Gastrocnemius medialis (tissue), 4 donors: Measurements from ENCODE around the gene UTF1. TPM values are rescaled to one million over a fixed set of nuclear protein-coding genes. Genes with fewer than 3 reads are reported as not detected.

Source experiments
- ATAC-seq, 2 donors: fragments of 150-250 bp; one replicate each; pipeline ENCODE4 v1.9.1; 2016
- DNase-seq, 2 donors: peaks; one replicate each; pipeline ENCODE4 v3.0.0-alpha.2; 2019
- H3K27ac ChIP-seq, 4 donors: fragments of 200-600 bp; sonication (generic); 1 replicate in 1 of 4; 2 replicates in 3 of 4; pipeline ENCODE4 v1.5.1; 2016 to 2018; ENCODE audit warnings: mild to moderate bottlenecking in 2 of 4, moderate library complexity in 1 of 4
- H3K27me3 ChIP-seq, 3 donors: fragments of 200-600 bp; sonication (generic) in 2 of 3; 1 replicate in 1 of 3; 2 replicates in 2 of 3; pipeline versions ENCODE4 v1.5.1 to v1.6.0; 2016 to 2019; ENCODE audit warnings: mild to moderate bottlenecking in 1 of 3, moderate library complexity in 1 of 3
- H3K36me3 ChIP-seq, 2 donors: fragments of 200-600 bp; sonication (generic) in 1 of 2; one replicate each; pipeline ENCODE4 v1.5.1; 2017 to 2018
- H3K4me1 ChIP-seq, 2 donors: fragments of 200-600 bp; sonication (generic) in 1 of 2; one replicate each; pipeline ENCODE4 v1.5.1; 2016 to 2017; ENCODE audit warnings: mild to moderate bottlenecking in 2 of 2
- H3K4me3 ChIP-seq, 4 donors: fragments of 200-600 bp; sonication (generic) in 3 of 4; 1 replicate in 1 of 4; 2 replicates in 3 of 4; pipeline ENCODE4 v1.5.1; 2016 to 2019; ENCODE audit warnings: mild to moderate bottlenecking in 2 of 4
- H3K9me3 ChIP-seq, 3 donors: fragments of 200-600 bp; sonication (generic) in 2 of 3; 1 replicate in 1 of 3; 2 replicates in 2 of 3; pipeline ENCODE4 v1.5.1; 2016 to 2019
- CTCF ChIP-seq, 5 experiments: fragments of 450-650 bp in 3 of 5; fragments of 200-600 bp in 2 of 5; sonication (generic) in 2 of 5; IDR thresholded peaks in 4 of 5; conservative IDR thresholded peaks in 1 of 5; 1 replicate in 4 of 5; 2 replicates in 1 of 5; pipeline ENCODE4 v1.5.1; 2016 to 2019; ENCODE audit warnings: antibody characterized with exemption in 5 of 5, mild to moderate bottlenecking in 3 of 5, moderate library complexity in 3 of 5
- POLR2A ChIP-seq, 2 donors: fragments of 450-650 bp; IDR thresholded peaks; one replicate each; pipeline ENCODE4 v1.6.1; 2017; ENCODE audit warnings: antibody characterized with exemption in 2 of 2, mild to moderate bottlenecking in 2 of 2, moderate library complexity in 2 of 2
- in situ Hi-C, 4 donors: fragments of 200-750 bp; cut with MboI; loops; one replicate each; pipeline versions ENCODE4 v1.15.0 to v1.8.0; 2017; ENCODE audit warnings: low sequenced_read_pairs in 4 of 4
- intact Hi-C: fragments of 100-400 bp; cut with DNase I; formaldehyde crosslinking; loops from one replicate; pipeline ENCODE4 v1.15.1; 2023; ENCODE audit warnings: low total_unique reads
- total RNA-seq, 4 donors: library from RNA; depleted of rRNA; stranded (reverse); fragments of >200 nt; gene quantifications; one replicate each; pipeline versions ENCODE4 v1.1.0 to v1.2.3, GENCODE V29; 2016

UTF1 gene
- total RNA-seq, 4 donors from 2014 or later = not detected

DNA sequence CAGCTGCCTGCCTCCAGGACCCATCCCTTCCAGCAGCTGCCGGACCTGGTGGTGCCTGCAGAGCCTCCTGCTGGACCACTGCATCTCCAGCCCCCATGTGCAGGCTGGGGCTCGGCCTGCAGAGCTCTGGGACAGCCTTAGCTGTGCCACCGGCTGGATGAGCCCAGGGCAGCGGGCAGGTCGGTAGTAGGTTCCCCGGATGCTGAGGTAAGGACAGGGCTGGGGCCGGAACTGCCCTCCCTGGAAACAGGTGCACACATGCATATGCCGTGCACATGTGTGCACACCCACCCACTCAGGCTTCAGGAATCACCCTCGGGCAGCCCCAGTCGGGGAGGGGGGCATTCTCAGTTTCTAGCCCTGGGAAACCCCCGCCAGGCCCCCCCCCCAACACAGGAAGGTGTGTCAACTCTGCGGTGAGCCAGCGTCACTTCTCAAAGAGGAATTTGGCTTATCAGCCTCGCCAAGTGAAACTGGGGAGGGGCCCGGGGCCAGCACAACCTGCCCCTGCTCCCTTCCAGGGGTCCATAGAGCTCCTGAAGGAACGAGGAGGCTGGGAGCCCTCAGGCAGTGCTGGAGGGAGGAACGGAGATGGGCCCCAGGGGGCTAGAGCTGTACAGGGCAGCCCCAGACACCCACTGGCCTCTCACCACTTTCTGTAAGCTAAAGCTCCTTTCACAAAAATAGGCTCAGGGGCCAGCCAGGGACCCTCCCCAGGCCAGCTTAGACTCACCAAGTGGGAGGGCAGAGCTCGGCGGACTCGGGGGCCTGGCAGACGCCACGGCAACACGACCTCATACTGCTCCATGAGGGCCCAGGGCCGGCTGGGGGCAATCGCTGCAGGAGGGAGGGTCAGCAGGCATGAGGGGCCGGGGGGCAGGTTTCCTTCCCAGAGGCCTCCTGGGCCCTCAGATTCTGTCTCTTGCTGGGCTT lies 45.0 kb downstream of the UTF1 start:
- Histone ChIP-seq H3K4me3 (no peak overlapping the region), H3K4me1 (no peaks in the 10 kb centered on the region), H3K27me3 (peaks cover 18 to 22% (median 18%) of the 10 kb centered on the region in 3 donors), H3K9me3 (no peaks in the 10 kb centered on the region), H3K36me3 (peaks cover 0 to 14% of the 10 kb centered on the region in 2 donors), H3K27ac (no peak overlapping the region)
- DNase-seq (no peak), ATAC-seq (no peak)
- no peak for TF ChIP-seq CTCF (IDR thresholded peaks at IDR 0.05 in 4 of 5, conservative IDR thresholded peaks at IDR 0.05 in 1 of 5)
- no peak for TF ChIP-seq POLR2A (IDR thresholded peaks at IDR 0.05)
- intact Hi-C loops (no loop called here), in situ Hi-C loops (no loop called here)

- TF ChIP-seq CTCF (IDR thresholded peaks at IDR 0.05 in 4 of 5, conservative IDR thresholded peaks at IDR 0.05 in 1 of 5) (no peak), POLR2A (IDR thresholded peaks at IDR 0.05) (no peak)
- ATAC-seq (no peak), DNase-seq (no peak)
- Histone ChIP-seq H3K27me3 (peaks cover 18 to 22% (median 18%) of the 10 kb centered on the region in 3 donors), H3K27ac (no peak overlapping the region), H3K4me1 (no peaks in the 10 kb centered on the region), H3K4me3 (no peak overlapping the region), H3K36me3 (peaks cover 0 to 20% of the 10 kb centered on the region in 2 donors), H3K9me3 (no peaks in the 10 kb centered on the region)
- intact Hi-C loops = no loop called here
- in situ Hi-C loops = no loop called here
These were observed 45.7 kb downstream of the UTF1 start for GRCh38 chr10:133275684-133276092.

DNA sequence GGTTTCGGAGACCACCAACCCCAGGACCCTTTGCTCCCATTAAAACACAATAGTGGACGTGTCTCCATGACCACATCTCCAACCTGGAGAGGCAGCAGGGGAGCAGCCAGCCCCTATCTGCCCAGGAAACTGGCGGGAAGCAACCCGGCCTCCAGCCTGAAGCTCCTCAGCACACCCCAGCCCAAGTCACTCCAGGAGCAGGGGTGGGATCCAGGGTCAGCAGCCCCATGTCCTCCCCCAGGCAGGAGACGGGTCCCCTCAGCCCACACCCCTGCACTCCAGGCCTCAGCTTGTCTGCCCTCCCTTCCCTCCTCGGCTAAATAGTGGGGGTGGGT lies 46.0 kb downstream of the UTF1 start:
- Histone ChIP-seq H3K9me3 (no peaks in the 10 kb centered on the region), H3K36me3 (peaks cover 0 to 20% of the 10 kb centered on the region in 2 donors), H3K27me3 (peaks cover 18 to 22% (median 18%) of the 10 kb centered on the region in 3 donors), H3K4me1 (no peaks in the 10 kb centered on the region), H3K27ac (no peak overlapping the region), H3K4me3 (no peak overlapping the region)
- TF ChIP-seq CTCF (IDR thresholded peaks at IDR 0.05 in 4 of 5, conservative IDR thresholded peaks at IDR 0.05 in 1 of 5) (no peak), POLR2A (IDR thresholded peaks at IDR 0.05) (no peak)
- ATAC-seq = no peak
- in situ Hi-C loops (no loop called here), intact Hi-C loops (no loop called here)
- no peak for DNase-seq

DNA sequence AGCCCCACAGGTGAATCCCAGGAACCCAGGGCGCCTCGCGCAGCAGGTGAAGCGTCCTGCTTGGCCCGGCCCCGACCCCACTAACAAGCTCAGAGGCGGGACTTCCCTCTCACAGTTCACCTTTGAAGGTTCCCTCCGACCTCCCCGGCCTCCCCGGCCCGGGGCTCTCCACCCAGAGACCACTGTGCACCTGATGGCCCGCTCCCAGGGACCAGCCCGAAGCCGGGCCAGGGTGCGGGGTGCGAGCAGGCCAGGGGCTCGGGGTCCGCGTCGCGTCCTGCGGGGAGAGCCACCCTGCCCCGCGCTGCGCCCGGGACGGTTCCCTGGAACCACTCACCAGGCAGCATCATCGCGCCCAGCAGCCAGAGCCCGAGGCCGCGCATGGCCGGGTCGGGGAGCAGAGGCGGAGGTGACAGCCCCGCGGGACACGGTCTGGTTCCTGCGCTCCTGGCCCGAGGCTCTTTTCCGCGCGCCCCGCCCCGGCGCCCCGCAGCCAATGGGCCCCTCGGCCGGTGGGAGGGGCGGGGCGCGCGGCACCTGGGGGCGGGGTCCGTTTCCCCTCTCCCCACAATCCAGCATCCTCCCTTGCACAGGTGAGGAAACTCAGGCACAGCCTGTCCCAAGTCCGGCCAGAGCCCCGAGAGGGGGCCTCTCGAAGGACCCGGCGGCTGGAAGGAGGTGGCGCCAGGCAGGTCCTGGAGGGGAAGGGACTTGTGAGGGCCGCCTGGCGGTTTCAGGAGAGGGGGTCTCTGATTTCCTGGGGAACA lies 46.6 kb downstream of the UTF1 start, which contains the start of gene ADAM8:
TSS of gene ADAM8 (minus strand) at position 434 of the 767 bp plus-strand sequence. CDS start at position 383, 51 bp downstream.
- TF ChIP-seq POLR2A (IDR thresholded peaks at IDR 0.05) = no peak
- TF ChIP-seq CTCF (IDR thresholded peaks at IDR 0.05 in 4 of 5, conservative IDR thresholded peaks at IDR 0.05 in 1 of 5) = no peak
- Histone ChIP-seq H3K4me3 (no peak within 1 kb of the TSS), H3K9me3 (no peaks in the 10 kb centered on the region), H3K4me1 (no peaks in the 10 kb centered on the region), H3K36me3 (peaks cover 0 to 24% of the 10 kb centered on the region in 2 donors), H3K27me3 (peaks cover 18 to 22% (median 18%) of the 10 kb centered on the region in 3 donors), H3K27ac (no peak within 1 kb of the TSS)
- in situ Hi-C loops (no loop called here), intact Hi-C loops (no loop called here)
- ATAC-seq (no peak), DNase-seq (no peak)
